H1 (cell line): ENCODE data around the gene MACROD2. TPM values are rescaled to one million over a fixed set of nuclear protein-coding genes. Genes with fewer than 3 reads are reported as not detected.

Experiments
- BCL11A ChIP-seq, 2 experiments: IDR thresholded peaks; one replicate each; pipeline ENCODE4 v1.6.1; 2011; ENCODE audit warnings: low read depth in 2 of 2, low read length in 2 of 2, mild to moderate bottlenecking in 2 of 2
- CHD7 ChIP-seq: fragments of 300-600 bp; sonication (generic); IDR thresholded peaks from 2 replicates; pipeline ENCODE4 v1.7.1; 2012; ENCODE audit warnings: low read length, moderate library complexity, mild to moderate bottlenecking, inconsistent platforms; ENCODE audit not compliant: insufficient replicate concordance
- CTBP2 ChIP-seq: IDR thresholded peaks from 2 replicates; pipeline ENCODE4 v1.7.0; 2011; ENCODE audit warnings: borderline replicate concordance, mild to moderate bottlenecking, moderate library complexity, mixed read lengths, low read length; ENCODE audit not compliant: insufficient read depth, insufficient read length
- polyA plus RNA-seq, 7 experiments: library from polyadenylated mRNA; depleted of rRNA in 3 of 7; stranded (reverse) in 5 of 7; unstranded in 2 of 7; fragments of >200 nt in 5 of 7; fragments of 200-250 nt in 2 of 7; gene quantifications; 1 replicate in 5 of 7; 2 replicates in 1 of 7; 4 replicates in 1 of 7; pipeline versions ENCODE4 v1.2.1 to v1.2.3, GENCODE V29; 2011 to 2013; ENCODE audit warnings: missing spikeins in 2 of 7, mixed read lengths in 2 of 7
- total RNA-seq: library from RNA; stranded (reverse); fragmentation: NEBNext Ultra II Directional; extraction: Animal tissue kit (Norgen Biotek cat#: 25700); gene quantifications from 2 replicates; pipeline ENCODE4 v1.2.1, GENCODE V29; 2021

MACROD2 gene
- total and polyA plus RNA-seq, 2 of the 8 experiments (the other 6 are each of a cell fraction or from before 2014, with no cell fraction given), result 0.70 to 3.9 TPM

GRCh38 chr20:16097788-16098187, 2102.5 kb downstream of the MACROD2 start (continued):
- TF ChIP-seq CHD7 (no peak), CTBP2 (no peak), BCL11A (IDR thresholded peaks at IDR 0.05; ENCODE audit: low read depth in 2 of 2, low read length in 2 of 2) (no peak)
